GM19467 (cell line): ENCODE measurements around the gene SLCO2A1.

Experiments
- ATAC-seq: cut with Tn5 transposase; IDR thresholded peaks from one replicate; pipeline ENCODE4 v1.9.1; 2021; ENCODE audit warnings: mild to moderate bottlenecking, moderate library complexity; ENCODE audit not compliant: unreplicated experiment

The SLCO2A1 gene

DNA sequence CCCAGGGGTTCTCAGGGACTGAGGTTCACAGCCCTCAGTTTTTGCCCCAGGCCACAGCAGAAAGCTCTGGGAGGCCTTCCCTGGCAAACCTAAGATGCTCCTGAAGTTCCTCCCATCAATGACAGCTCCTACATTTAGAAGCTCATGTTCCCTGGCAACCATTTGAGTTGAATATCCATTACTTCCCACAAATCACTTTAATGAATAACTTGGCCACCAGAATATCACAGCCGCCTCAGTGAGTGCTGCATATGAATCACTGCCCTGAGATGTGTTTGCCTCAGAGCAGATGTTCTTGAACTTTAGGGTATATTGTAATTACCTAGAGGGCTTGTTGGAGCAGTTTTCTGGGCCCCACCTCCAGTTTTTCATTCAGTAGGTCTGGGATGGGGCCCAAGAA, 27.4 kb downstream of the SLCO2A1 start:
- no peak for ATAC-seq

DNA sequence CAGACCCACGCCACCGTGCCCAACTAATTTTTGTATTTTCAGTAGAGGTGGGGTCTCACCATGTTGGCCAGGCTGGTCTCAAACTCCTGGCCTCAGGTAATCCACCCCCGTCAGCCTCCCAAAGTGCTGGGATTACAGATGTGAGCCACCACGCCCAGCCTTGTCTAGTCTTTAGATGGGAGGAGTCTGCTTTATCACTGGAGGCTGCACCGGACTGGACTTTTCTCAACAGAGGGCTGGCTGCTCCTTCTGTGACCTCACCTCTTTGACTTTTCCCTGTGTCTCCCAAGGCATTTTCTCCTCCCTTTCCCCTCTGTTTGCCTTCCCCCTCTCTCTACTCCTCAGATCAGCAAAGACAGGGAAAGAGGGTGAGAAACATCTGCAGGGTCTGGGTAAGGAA, 28.5 kb downstream of the SLCO2A1 start:
- ATAC-seq: no peak

DNA sequence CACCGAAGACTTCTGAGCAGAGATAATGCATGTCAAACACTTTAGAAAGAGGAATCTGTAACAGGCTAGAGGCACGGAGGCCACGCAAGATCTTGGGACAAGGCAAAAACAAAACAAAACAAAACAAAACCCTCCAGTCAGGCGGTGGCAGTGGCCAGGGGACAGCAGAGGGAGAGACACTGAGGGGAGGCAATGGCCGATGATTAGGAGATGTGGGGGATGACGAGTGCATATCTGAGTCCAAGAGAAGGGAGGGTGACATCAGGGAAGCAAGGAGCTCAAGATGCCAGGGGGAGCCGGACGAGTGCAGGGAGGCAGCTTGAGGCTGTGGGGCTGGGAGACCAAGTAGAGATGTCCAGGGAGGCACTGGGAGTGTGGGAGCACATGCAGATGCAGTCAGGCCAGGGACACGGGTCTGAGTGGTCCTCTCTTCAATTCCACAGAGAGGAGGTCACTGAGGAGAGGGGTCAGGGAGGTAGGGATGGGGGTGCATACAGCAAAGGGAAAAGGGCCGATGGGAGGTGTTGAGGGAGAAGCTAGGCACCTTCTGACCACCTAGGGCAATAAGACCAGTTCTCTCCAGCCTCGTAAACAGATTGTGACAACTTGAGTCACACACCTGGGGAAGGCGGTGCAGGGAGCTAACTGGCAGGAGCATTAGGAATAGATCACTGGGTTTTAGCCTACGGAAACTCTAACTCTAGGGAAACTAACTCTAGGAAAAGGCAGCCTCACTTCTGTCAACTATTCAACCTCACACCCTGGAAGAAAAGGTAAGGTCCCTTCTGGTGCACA, 29.6 kb downstream of the SLCO2A1 start:
- ATAC-seq: no peak

DNA sequence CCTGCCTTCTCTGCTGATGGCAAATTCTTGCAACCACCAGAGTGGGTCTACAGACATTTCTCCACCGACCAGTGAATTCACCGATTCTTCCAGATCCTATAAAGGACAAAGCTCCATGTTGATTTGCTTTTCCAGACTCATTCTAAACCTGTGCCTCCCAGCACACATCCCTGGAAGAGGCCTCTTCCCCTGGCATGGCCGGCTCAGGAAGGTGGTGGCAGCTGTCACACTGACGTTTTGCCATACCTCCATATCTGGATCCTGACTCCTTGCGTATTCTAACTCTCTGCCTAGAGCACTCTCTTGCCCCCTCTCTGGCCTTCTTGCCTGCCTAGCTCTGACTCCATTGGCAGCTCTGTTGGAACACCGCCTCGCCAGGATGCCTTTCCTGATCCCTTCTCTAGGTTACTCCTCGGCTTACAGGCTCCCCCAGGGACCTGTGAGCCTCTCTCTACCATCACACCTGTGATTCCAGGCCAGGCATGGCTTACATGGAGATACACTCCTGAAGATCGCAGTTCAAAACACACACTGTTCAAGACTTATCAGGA, 31.0 kb downstream of the SLCO2A1 start:
- ATAC-seq: no peak

DNA sequence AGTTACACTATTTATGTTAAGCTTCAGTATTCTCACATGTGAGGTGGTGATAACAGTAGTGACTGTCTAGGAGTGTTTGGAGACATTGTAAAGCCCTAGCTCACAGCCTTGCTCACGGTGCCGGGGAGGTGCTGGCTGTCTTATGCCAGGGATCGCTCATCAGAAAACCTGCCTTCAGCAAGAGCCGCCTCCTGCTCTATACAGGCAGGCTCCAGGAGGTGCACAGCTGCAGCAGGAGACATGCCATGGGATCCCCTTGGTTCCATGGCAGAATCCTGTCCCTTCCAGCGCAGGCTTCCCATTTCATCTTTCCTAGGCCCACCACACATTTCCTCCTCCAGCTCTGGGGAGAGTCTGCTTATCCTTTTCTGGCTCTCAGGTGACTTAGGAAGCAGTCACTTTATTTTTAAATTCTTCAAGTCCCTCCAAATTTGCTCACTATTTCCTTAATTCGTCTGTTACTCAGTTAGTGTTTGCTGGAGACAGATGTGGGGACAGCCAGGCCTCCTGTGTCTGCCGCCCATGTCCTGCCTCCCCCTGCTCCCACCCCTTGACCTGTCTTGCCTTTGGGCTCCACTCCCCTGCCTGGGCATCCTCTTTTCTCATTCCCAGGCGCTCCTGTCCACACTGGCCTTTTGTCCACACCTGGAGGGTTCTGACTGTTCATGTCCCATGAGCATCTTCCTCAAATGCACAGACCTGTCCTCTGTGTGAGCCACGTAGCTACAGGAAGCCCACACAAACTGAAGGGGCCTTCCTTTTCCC, 31.7 kb downstream of the SLCO2A1 start:
- no peak for ATAC-seq

DNA sequence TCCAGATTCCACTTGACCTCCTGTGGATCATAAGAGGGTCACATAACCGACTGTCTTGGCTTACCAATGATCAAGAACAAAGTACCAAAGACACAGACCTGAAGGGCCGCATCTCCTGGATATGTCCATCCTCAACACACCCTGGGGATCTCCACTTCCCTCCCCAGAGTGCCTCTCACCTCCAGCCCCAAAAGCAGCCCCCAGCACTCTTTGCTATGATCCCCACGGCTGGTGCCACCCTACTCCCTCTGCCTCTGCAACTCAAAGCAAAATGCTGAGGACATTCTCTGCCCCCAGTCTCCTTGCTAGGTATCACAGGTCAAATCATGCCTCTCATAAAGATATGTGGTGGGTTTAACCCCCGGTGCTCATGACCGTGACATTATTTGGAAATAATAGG, 32.7 kb downstream of the SLCO2A1 start:
- no peak for ATAC-seq

DNA sequence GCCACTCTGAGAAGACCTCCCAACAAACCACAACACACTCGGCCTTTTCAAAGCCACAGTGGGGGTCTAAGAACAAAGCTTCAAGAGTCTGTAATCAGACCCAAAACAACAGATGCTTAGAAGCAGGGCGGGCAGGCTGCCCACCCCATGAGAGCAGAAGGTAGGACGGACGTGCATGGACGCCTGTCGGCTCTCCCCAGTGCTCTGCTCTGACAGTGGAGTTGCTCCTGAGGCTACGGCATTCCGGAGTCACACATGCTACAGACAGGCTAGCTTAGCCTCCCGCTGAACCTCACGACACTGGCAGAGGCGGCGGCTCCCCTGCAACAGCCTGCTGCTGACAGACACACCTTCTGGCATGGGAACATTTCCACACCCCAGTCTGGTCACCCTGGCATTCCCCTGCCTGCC, 33.5 kb downstream of the SLCO2A1 start:
- ATAC-seq: no peak

DNA sequence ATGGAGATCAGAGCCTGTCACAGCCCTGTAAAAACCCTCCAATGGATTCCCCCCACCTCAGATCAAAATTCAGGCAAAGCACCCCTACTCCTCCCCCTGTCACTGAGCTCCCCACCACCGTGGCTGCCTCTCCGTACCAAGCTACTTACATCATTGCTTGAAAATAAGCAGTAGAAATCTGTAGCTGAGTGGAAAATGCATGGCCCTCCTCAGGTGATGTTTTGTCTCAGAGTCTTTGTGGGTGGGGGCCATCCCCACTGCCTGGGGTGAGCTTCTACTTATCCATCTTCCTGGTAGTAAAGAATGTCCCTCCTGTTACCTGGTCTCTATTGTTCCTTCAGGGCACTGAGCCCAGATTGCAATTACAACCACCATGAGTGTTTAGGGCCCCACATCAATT, 34.5 kb downstream of the SLCO2A1 start:
- no peak for ATAC-seq

DNA sequence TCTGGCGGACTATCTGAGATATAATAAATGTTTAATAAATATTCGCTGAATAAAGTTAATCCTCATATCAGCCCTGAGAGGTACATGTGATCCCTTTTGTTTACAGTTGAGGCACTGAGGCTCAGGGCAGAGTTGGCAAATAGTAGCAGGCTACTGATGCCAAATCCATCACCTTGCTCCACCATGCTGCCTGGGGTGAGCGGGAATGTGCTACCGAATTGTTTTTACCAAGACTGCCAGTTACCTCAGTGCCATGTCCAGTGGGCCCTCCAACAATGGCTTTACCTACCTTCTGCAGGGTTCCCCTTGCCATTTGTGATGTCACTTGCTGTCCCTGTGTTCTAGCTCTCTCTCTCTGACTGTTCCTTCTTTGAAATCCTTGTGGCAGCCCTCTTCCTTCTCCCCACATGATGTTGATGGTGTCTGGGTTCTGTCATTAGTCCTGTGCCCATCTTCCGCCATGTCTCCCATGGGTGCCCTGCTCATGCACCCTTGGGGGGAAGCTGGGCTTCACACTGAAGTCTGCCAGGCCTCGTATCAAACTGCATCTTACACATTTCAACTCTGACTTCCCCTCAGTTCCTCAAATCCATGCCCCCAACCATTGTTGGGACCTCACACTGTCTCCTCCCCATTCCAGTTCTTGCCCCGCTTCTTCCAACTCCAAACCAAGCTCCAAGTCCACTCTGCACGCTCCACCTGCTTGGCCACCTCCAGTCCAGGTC, 35.4 kb downstream of the SLCO2A1 start:
- no peak for ATAC-seq

DNA sequence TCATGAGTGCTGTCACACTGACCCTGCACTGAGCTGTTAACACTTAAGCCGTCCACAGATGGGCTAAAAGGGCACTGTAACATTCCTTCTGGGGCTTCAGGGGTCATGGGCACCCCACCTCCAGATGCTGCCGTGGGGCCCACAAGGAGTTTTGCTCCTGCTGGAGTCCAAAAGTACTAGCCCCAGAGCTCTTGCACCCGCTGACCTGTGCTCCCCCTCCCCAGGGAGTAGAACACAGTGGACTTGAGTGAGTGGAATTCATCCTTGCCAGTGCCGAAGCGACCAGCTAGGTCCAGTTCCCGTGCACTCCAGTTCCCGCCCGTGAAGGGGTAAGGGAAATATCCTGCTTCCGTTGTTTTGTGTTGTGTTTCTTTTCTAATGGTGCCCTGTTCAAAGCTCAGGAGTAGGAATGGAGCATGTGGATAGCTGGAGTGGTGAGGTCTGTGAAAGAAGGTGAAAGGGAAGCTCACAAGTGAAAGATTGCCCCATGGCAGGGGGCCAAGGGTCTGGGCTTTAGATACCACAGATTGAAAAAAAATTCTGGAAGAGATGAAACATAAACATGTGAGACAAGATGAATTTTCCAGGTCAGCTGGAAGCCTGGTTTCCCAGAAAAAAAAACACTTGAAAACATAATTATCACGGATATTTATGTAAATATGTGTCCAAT, 36.6 kb downstream of the SLCO2A1 start:
- no peak for ATAC-seq

DNA sequence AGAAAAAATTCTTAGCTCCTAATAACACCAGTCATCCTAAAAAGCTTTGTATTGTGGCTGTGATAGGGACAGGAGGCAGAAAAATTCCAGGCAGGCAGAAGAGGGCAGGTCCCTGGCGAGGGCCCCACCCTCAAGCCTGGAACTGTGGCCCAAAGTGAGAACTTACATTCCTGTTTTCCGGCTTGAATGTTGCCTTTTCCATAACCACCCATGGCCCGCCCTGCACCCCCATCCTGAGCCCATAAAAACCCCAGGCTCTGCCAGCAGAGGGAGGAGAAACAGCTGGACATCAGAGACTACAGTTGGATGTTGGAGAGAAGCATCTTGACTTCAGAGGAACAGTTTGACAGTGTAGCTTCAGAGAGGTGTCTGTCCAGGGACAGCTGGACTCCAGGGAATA, 37.3 kb downstream of the SLCO2A1 start:
- no peak for ATAC-seq

DNA sequence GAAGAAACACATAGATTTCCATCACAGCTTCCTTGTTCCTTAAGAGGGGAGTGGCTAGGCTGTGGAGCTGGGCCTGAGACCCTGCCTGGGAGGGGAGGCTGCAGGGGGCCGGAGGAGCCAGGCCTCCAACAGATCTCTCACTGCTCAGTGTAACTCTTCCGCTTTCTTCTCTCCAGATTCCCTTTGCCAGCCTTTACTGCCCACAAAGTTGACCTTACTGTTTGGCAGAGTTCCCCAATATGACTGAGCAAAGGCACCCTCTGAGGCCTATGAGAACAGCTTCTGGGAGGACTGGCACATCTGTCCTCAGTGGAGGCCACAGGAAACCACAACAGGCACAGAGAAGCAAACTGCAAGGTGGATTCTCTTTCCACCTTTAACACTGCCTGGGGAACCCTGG, 38.1 kb downstream of the SLCO2A1 start:
- ATAC-seq: no peak

DNA sequence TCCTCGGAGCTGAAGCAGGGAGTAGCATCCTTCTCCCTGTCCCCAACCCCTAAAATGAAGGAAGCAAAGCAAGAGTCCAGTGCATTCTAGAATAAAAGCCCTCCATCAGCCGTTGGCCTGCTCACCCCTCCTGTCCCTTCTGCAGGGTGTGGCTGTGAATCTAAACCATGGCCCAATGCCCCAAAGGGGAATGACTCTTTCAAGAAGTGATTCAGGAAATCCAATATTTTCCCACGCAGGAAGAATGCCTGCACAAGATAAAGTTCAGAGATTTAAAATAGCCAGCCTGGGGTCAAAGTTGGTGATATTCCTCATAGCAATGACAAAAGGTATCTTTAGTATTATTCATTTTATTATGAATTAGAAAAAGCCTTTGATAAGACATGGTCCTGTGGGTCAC, 38.5 kb downstream of the SLCO2A1 start:
- ATAC-seq: no peak

DNA sequence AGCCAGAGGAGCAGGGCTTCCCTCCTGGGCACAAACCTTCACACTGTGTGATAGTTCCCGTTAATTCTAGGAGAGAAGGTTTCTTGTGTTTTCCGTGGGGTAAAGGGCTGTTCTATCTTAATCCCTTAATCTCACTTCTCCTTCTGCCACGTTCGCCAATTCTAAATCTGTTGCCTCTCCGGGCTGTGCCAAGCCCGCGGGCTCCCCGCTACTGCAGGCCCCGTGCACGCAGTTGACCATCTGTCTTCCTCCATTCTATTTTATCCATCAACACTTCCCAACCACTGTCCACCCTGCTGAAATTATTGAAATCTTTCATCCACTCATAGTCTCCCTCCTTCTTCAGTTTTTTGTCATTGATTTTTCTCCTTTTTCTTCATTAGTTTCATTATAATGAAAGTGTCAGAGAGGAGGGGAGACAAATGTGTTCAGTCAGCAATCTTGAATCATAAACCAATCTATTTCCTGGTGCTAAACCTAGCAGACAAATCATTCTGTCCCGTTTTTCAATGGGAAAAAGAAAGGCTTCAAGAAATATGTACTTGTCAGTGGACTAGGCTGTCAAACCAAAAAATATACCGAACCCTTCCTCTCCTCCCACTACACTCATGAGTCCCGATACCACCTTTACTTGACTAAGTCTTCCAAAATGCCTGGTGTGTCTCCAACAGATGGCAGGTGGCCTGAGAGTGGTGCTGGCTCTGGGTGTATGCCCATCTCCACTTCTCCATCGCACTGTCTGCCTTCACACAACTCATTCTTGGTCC, 39.6 kb downstream of the SLCO2A1 start:
- no peak for ATAC-seq

DNA sequence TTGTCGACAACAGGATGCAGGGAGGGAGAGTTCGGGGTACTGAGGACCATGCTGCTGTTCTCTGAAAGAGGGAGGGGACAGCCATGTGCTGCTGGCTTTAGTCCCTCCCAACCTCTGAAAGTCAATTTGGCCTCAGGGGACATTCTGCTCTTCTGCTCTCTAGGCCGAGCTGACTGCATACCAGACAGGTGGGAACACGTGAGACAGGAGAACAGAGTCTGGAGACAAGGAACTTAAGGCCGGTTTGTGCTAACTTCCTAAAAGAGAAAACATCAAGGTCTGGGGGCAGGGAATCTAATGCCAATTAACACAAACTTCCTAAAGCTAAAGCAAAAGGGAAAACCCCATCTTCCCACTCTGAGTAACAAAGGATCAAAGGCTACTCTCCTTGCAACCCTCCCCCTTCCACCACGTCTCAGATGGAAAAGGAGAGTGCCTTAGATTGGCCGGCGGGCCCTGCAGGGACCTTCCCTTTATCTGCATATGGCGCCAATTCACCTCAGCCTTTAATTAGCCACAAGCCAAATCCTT, 41.0 kb downstream of the SLCO2A1 start:
- ATAC-seq: no peak

DNA sequence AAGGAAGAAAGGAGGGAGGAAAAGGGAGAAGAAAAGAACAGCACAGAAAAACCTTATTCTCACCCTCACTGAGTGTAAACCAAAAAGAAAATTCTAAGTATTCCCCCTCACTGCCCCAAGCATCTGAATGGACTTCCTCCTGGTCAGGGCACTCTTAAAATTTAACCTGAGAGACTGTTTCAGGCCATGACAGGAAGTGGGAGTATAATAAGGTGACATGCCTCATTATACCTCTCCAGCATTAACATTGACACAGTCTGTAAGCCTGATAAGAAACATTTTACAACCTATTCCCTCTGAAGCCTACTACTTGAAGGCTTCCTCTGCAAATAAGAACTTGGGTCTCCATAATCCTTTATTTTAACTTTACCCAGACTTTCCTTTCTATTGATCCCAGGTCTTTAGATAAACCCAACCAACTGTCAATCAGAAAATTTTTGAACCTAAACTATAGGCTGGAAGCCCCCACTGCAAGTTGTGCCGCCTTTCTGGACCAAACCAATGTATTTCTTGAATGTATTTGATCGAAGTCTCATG, 41.7 kb downstream of the SLCO2A1 start:
- no peak for ATAC-seq

DNA sequence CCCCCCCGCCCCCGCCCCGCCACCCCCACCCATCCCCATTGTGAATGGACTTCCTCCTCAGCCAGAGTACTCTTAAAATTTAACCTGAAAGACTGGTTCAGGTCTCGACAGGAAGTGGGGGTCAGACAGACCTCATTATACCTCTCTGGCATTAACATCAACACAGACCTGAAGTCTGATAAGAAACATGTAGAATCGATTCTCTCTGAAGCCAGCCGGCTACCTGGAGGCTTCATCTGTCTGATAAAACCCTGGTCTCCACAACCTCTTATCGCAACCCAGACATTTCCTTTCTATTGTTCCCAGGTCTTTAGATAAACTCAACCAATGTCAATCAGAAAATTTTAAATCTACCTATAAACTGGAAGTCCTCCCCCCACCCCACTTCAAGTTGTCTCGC, 42.6 kb downstream of the SLCO2A1 start:
- ATAC-seq: no peak

DNA sequence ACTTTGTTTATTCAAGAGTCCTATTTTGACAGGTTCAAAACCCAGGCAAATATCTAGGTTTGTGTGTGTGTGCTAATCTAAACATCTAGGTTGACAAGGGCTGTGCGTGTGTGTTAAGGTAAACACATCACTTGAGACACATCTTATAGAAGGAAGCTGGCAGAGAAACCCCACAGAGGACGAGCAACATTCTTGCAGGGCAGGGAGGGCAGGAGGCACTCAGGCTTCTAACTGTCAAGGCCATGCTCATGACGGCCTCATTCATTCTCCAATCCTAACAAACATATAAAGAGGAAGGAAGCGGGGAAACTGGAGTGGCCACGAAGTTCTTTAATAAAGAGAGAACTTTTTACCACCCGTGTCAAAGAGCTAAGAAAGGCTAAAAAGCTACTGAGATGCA, 43.4 kb downstream of the SLCO2A1 start:
- no peak for ATAC-seq

DNA sequence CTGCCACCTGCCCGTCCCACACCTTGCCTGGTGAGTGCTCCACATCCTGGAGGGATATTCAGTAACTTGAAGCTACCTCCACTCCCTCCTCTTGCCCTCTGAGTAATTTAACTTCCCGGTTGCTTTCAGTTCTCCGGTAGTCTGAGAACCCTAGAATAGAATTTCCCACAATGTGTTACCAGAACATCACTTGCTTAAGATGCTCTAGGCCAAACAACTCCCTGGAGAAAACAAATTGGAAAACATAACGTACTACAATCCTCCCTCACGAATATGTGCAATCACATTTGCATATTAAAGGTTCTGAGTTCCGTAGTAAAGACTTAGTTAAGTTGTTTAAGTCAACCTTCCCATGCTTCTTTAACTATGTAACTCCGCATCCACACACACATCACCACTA, 44.8 kb downstream of the SLCO2A1 start:
- ATAC-seq: no peak
